Skin epidermis (tissue), 12 donors: ENCODE measurements around the gene HMGXB4.
A peak's percentile ranks its signal among the peaks of the same experiment; 100 is the strongest.
"Not testable (repeated sequence)": the region's sequence is repeated elsewhere in the genome, so short reads cannot be mapped to it uniquely, and the experiment has no call there.

Experiments used
- H3K27ac ChIP-seq, 21 experiments: fragments of 200-600 bp; sonication (generic) in 11 of 21; one replicate each; pipeline ENCODE4 v1.5.0; 2020; ENCODE audit warnings: mild to moderate bottlenecking in 3 of 21, inconsistent platforms in 2 of 21, moderate library complexity in 2 of 21
- H3K4me3 ChIP-seq, 7 experiments: fragments of 200-600 bp; sonication (generic) in 2 of 7; one replicate each; pipeline ENCODE4 v1.5.0; 2020; ENCODE audit warnings: inconsistent platforms in 2 of 7, mild to moderate bottlenecking in 2 of 7, moderate library complexity in 1 of 7

Gene HMGXB4, protein sequence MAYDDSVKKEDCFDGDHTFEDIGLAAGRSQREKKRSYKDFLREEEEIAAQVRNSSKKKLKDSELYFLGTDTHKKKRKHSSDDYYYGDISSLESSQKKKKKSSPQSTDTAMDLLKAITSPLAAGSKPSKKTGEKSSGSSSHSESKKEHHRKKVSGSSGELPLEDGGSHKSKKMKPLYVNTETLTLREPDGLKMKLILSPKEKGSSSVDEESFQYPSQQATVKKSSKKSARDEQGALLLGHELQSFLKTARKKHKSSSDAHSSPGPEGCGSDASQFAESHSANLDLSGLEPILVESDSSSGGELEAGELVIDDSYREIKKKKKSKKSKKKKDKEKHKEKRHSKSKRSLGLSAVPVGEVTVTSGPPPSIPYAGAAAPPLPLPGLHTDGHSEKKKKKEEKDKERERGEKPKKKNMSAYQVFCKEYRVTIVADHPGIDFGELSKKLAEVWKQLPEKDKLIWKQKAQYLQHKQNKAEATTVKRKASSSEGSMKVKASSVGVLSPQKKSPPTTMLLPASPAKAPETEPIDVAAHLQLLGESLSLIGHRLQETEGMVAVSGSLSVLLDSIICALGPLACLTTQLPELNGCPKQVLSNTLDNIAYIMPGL

DNA sequence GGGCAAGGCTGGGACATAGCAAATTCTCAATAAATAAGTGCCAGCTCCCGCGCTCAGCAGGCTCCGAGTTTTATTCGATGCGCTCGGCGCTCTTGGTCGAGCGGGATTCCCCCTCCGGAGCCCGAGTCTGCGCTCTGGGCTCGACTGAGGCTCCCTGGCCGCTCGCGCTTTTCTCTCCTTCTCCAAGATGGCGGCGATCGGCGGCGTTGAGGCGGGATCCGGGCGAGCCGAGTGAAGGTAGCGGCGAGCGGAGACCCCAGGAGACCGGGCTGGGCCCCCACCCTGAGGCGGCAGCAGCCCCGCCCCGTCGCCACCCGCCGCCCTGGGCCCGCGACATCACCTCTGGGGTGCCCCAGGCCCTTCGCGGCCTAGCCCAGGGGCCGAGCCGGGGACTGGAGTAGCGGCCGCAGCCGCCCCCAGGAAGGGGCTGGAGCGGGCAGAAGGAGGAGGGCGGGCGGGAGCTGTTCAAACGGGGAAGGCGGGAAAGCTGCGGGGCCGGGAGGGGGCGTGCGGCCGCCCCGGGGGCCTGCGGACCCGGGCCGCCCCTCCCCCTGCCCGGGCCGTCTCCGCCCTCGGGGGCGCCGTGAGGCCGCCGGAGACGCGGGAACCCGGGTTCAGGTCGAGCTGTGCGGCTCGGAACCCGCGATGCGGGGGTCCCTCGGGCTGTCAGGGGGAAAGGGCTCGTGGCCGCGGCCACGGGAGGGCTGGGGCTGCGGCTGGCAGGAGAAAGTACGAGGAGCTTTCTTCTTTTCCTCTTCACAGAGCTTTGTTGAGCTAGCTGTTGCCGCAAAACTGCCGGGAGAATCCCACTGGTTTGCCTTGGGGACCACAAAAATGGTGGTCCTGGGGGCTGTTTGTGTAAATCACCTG lies at the start of gene HMGXB4:
Gene HMGXB4 (plus strand): TSS at position 173 of the 870 bp plus-strand sequence. CDS start 4,898 bp downstream, outside the sequence.
- H3K4me3 ChIP-seq, result peak within 1 kb of the TSS; percentile 72 to 96 (median 83)
- peak within 1 kb of the TSS; percentile 93 to 100 (median 98) for H3K27ac ChIP-seq

DNA sequence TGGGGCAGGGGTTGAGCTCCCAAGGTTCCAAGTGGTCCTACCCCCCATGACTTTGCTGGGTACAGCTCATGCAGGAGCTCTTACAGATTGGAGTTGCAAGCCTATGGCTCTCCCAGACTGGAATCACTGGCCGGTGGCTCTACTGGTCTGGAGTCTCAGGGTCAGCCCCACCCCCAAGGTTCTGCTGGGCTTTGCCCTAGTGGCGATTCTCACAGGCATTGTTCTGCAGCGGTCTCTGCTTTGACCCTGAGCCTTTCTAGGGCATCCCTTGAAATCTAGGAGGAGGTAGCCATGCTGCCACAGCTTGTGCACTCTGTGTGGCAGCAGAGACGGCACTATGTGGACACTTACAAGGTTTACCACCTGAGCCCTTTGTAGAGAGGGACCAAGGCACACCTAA lies 49.3 kb upstream of the HMGXB4 start:
- H3K27ac ChIP-seq, result no peak overlapping the region
- no peak overlapping the region for H3K4me3 ChIP-seq

DNA sequence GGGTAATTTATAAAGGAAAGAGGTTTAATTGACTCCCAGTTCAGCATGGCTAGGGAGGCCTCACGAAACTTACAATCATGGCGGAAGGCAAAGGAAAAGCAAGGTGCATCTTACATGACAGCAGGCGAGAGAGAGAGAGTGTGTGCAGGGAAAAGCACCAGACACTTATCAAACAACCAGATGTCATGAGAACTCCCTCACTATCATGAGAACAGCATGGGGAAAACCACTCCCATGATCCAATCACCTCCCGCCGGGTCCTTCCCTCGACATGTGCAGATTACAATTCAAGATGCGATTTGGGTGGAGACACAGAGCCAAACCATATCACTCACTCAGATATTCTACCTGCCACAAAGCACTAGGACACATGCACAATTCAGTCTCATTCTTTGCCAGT lies 48.1 kb upstream of the HMGXB4 start:
- Histone ChIP-seq H3K27ac (no peak overlapping the region), H3K4me3 (no peak overlapping the region)

DNA sequence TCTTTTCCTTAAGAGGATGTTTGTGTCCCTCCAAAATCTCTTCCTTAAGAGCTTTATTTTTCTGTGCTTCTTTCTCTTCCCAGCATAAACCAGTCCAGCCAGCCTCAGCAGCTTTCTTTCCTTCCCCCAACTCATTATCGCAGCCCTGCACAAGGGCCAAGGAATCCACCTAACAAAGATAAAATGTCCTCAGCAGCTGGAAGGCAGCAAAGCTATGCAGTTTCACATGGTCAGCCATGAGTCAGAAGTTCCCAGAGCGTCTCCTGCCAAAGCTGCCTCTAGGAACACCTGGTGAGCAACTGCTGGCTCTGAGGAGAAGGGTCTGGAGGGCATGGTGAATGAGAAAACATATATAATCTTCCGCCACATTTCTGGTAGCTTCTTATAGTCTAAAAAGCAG lies 45.3 kb upstream of the HMGXB4 start:
- H3K27ac ChIP-seq, result no peak overlapping the region
- H3K4me3 ChIP-seq, result no peak overlapping the region

DNA sequence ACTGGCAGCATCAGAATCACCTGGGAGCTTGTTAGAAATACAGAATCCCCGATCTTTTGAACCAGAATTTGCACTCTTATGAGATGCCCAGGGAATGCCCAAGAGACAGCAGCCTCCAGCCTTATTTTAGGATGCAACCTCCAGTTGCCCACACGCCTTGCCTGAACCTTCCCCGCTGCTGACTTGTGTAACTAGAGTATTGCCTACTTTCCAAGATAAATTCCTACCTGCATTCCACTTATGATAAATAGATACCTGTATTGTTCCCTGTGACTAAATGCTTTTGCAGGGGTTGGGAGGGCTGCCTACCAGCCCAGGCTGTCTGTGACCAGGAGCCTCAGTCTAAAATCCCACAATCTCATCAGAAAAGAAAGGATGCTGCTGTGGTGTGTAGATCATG lies 44.3 kb upstream of the HMGXB4 start:
- no peak overlapping the region for H3K27ac ChIP-seq
- H3K4me3 ChIP-seq, result no peak overlapping the region

DNA sequence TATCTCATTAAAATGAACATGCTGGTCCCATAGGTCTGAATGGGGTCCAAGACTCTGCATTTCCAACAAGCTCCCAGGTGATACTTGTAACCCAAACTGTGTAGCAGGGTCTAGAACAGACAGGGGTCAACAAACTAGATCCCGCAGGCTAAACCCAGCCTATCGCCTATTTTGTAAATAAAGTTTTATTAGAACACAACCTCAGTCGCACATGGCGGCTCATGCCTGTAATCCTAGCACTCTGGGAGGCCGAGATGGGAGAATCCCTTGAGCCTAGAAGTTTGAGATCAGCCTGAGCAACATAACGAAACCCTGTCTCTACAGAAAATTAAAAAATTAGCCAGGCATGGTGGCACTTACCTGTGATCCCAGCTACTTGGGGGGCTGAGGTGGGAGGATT lies 42.3 kb upstream of the HMGXB4 start:
- H3K27ac ChIP-seq, result no peak overlapping the region

DNA sequence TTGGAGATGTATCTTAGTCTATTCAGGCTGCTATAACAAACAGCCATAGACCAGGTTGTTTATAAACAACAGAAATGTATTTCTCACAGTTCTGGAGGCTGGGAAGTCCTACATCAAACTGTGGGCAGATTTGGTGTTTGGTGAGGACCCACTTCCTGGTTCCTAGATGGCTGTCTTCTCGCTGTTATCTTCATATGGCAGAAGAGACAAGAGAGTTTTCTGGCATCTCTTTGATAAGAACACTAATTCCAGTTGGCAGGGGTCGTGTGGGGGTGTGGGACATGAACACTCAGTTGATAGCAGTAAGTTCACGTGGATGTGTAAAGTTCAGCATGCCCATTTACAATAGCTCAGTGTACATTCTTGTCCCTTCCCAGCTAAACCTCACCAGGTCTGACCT lies 41.3 kb upstream of the HMGXB4 start:
- Histone ChIP-seq H3K4me3 (no peak overlapping the region), H3K27ac (no peak overlapping the region)

More for the DNA sequence above, 42.3 kb upstream of the HMGXB4 start:
- H3K4me3 ChIP-seq, result no peak overlapping the region

DNA sequence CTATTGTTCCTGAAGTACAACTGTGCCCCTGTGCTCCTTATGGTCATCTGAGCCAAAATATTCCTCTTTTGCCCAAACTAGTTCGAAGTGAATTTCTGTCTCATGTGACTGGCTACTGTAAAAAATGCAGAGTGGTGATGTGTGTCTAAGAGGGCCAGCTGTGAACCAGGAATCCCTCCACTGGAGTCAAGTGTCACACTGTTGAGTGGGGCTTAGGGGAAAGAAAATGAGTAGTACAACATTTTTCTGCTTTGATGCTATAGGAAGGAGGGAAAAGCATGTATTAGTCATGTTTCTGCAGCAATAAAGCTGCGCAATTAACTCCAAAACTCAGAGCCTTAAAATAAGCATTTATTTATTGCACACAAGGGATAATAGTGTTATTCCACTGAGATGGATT lies 39.8 kb upstream of the HMGXB4 start:
- H3K4me3 ChIP-seq, result no peak overlapping the region
- no peak overlapping the region for H3K27ac ChIP-seq

DNA sequence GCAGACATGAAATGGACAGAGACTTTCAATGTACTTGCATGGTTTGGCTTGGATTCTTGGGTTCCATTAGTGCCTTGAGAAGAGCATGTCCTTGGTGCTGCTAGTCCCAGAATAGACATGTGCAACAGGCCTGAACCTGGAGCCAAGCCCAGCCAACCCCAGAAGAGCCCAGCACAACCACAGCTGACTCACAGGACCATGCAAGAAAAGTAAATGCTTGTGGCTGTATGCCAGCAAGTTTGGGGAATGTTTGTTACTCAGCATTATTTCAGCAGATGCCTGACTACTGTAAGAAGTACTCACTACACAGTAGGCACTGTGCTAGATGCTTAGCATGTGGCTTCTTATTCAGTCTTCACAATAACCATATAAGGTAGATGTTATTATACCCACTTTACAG lies 39.2 kb upstream of the HMGXB4 start:
- Histone ChIP-seq H3K27ac (no peak overlapping the region), H3K4me3 (no peak overlapping the region)

DNA sequence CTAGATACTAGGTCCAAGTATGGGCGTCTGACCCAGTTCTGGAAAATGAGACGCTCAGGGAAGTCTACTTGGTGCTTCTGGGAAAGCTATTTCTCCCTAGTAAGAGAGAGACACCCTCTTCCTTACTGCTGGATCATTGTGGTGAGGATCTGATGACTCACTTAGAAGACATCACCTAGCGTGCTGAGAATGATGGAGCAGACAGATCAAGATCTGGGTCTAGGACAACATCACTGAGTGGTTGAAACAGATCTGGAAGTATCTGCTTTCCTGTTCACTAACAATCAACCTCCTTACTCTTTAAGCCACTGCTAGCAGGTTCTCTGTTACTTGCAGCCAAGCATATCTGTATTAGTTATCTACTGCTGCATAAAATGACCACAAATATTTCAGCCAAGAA lies 38.3 kb upstream of the HMGXB4 start:
- H3K4me3 ChIP-seq, result no peak overlapping the region
- H3K27ac ChIP-seq, result no peak overlapping the region

DNA sequence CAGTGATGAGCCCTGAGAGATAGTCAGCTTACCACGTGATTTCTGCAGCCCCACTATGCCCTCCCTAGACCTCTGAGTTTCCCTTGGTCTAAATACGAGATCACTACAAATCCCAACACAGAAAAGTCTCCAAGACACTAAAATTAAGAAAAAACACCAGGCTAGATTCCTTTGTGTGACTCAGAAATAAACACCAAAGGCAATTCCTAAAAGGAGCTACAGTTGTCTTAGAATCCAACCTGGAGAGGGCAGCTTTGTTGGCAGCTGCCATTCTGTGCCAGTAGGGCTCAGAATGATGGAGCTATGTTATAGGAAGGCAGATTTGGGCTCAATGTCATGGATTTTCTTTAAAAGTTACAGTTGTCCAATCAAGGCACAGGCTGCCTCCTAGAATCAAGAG lies 37.1 kb upstream of the HMGXB4 start:
- Histone ChIP-seq H3K27ac (no peak overlapping the region), H3K4me3 (no peak overlapping the region)

DNA sequence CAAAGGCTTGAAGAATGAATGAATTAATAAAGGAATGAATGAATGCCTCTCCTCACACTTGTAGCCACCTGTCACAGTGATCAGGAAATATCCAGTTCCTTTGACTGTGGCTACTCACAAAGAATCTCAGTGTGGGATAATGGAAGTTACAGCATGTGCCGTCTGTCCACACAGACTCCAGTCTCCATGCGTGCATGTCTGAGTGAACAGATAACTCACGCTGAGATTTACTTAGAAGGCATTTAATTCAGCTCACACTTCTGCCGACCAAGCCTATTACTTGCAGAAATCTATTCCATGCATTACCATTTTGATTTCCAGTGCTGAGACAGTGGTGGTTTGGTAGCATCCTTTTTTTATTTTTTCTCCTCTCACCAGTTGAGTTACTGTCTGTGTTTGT lies 32.3 kb upstream of the HMGXB4 start:
- Histone ChIP-seq H3K27ac (no peak overlapping the region), H3K4me3 (no peak overlapping the region)

DNA sequence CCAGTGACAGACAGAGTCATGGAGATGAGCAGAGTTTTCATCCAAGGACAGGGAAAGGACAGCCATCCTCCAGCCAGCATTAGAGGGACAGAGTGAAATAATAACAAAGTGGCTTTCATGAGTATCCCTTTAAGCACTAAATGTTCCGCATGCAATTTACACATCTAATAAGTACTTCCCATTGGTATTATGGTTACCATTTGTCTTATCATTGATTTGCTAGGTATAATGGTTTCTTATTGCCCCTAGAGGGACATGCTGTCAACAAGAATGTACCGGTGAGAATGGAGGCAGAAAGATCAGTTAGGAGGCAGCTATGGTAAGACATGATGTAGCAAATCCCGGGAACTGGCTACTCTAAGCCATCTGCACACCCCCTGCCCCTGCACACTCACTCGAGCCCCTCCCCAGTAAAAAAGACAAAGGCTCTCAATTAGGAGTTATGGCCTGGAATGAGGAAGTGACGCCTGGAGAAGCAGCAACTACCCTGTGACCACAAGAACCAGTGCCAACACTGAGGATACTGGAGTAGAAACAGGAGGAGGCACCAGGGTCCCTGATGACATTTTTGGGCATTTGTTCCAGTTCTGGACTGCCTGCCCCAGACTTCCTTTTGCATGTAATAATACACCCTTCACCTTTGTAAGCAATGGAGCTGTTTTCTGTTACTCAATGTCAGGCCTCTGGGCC lies 30.2 kb upstream of the HMGXB4 start:
- no peak overlapping the region for H3K4me3 ChIP-seq

DNA sequence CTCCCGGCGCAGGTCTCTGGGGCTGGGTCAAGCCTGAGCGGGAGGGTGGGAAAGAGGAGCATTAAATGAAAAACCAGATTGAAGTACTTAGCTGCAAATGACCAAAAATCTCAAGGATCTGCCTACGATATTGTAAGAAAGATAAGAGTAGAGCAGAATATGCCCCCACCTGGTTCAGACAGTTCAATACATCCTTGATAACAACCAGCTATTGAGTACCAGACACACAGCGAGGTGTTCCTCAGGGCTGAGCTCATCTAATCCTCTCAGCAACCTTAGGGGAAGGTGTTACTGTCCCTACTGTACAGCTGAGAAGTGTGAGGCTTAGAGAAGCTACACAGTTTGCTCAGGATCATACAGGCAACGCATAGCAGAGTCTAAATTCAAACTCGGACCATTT lies 27.4 kb upstream of the HMGXB4 start:
- Histone ChIP-seq H3K4me3 (no peak overlapping the region), H3K27ac (no peak overlapping the region)

More for the DNA sequence above, 30.2 kb upstream of the HMGXB4 start:
- H3K27ac ChIP-seq, result no peak overlapping the region

DNA sequence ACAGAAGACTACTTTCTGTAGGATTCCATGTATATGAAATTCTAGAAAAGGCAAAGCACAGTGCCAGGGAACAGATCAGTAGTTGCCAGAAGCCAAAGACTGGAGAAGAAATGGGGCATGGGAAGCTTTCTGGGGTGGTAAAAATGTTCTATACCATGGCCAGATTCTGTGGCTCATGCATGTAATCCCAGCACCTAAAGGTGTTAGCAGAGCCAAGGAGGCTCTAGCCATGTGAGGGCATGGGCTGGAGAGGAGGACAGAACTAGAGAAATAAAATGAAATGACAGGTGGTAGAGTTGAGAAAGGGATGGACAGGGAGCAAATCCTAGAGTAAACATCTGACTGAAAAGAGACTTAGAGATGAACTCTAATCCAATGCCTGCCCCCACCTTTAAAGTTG lies 26.9 kb upstream of the HMGXB4 start:
- H3K4me3 ChIP-seq, result no peak overlapping the region
- no peak overlapping the region for H3K27ac ChIP-seq

DNA sequence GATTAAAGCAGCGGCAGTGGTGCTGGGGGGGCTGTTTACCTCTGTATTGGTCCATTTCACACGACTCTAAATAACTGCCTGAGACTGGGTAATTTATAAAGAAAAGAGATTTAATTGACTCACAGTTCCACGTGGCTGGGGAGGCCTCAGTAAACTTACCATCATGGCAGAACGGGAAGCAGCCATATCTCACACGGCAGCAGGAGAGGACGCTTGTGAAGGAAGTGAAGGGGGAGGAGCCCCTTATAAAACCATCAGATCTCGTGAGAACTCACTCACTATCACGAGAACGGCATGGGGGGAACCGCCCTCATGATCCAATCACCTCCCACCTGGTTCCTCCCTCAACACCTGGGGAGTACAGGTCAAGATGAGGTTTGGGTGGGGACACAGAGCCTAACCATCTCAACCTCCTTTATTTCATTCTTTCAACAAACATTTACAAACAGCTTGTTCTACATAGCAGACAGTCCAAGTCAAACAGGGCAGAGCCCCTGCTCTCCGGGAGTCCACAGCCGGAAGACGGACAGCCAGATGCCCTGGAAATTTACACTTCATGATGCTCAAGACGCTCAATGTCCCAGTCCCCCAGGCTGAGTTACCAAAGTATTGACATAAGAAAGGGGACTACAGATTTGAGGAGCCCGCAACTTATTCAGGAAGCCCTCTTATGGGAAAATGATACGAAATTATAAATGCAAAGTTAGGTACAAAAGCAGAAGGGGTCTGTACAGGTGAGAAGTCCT lies 26.3 kb upstream of the HMGXB4 start:
- H3K4me3 ChIP-seq, result no peak overlapping the region
- H3K27ac ChIP-seq, result no peak overlapping the region

DNA sequence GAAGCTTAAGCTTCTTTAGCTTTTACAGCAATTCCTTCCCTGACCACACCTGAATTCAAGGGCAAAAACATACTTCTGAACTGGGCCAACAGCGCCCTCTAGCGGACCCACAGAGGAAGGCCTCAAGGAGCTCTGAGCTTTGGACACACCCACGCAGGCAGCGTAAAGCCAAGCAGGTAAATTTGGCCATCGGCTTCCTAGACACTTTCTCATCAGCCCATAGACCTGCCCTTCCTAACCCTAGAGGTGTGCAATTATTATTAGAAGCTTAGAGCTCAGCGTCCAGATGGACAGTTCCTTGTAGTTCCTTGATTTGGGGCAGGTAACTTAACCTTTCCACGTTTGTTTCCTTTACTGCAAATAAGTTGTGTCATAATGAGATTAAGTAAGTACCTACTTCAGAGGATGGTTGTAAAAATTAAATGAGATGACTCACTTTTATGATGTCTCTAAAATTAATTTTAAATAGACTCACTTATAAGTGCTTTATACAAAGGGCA lies 25.7 kb upstream of the HMGXB4 start:
- Histone ChIP-seq H3K27ac (no peak overlapping the region), H3K4me3 (no peak overlapping the region)

DNA sequence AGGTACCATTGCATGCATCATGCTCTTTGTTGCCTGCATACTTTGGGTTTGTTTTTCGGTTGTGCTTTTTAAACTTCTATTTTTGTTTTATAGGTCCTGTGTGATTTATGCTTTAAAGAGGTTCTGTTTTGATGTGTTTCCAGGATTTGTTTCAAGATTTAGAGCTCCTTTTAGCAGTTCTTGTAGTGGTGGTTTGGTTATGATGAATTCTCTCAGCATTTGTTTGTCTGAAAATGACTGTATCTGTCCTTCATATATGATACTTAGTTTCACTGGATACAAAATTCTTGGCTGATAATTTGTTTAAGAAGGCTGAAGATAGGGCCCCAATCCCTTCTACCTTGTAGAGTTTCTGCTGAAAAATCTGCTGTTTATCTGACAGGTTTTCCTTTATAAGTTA lies 18.5 kb upstream of the HMGXB4 start:
- not testable (repeated sequence) for H3K27ac ChIP-seq, H3K4me3 ChIP-seq

DNA sequence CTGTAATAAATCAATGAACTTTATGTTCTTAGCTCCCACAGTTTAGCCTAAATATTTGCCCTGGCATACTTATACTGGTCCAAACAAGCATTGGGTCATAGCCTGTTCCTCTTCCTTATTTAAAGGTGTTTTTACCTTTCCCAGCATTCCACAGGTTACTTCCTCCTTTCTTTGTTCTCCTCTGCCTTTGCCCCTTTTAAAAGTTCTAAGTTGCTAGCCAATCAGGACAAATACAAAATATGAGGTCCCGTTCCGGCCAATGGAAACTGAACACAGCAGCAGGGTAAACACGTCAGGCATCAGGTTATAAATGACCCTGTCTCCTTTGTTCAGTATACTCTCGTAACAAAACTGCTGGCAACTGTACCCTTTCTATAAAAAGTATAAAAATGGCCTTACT lies 12.8 kb upstream of the HMGXB4 start:
- not testable (repeated sequence) for H3K4me3 ChIP-seq, H3K27ac ChIP-seq
